CD14-positive monocyte (primary cell): Measurements from ENCODE around the gene FIZ1. TPM values are rescaled to one million over a fixed set of nuclear protein-coding genes. Genes with fewer than 3 reads are reported as not detected.

Experiments
- DNase-seq, 3 donors: peaks; one replicate each; pipeline ENCODE4 v3.0.0-alpha.2; 2011 to 2022
- H2AFZ ChIP-seq: 2 replicates; pipeline ENCODE4 v1.6.0; 2012; ENCODE audit warnings: mild to moderate bottlenecking, low read depth, low read length, inconsistent platforms; ENCODE audit not compliant: insufficient read depth, poor library complexity, severe bottlenecking
- H3K27ac ChIP-seq, 2 donors: 1 replicate in 1 of 2; 2 replicates in 1 of 2; pipeline ENCODE4 v1.5.1; 2012 to 2013; ENCODE audit warnings: low read length in 2 of 2, control low read depth in 1 of 2, inconsistent platforms in 1 of 2, low read depth in 1 of 2, mild to moderate bottlenecking in 1 of 2
- H3K27me3 ChIP-seq, 2 donors: one replicate each; pipeline versions ENCODE4 v1.6.0 to v1.6.1; 2011 to 2013; ENCODE audit warnings: low read length in 2 of 2; ENCODE audit not compliant: control insufficient read depth in 2 of 2, insufficient read depth in 2 of 2
- H3K36me3 ChIP-seq, 2 donors: replicated peaks in 1 of 2; 1 replicate in 1 of 2; 2 replicates in 1 of 2; pipeline versions ENCODE4 v1.5.1 to v1.6.1; 2012 to 2013; ENCODE audit warnings: low read length in 2 of 2, control low read depth in 1 of 2, inconsistent platforms in 1 of 2, mild to moderate bottlenecking in 1 of 2; ENCODE audit not compliant: insufficient read depth in 2 of 2, control insufficient read depth in 1 of 2
- H3K4me1 ChIP-seq, 2 donors: 1 replicate in 1 of 2; 2 replicates in 1 of 2; pipeline versions ENCODE4 v1.5.1 to v1.6.1; 2012 to 2013; ENCODE audit warnings: low read length in 2 of 2, control low read depth in 1 of 2, inconsistent platforms in 1 of 2, mild to moderate bottlenecking in 1 of 2, moderate library complexity in 1 of 2; ENCODE audit not compliant: insufficient read depth in 2 of 2, control insufficient read depth in 1 of 2
- H3K4me2 ChIP-seq: replicated peaks from 2 replicates; pipeline ENCODE3; 2012; ENCODE audit warnings: low read length, moderate library complexity, mild to moderate bottlenecking; ENCODE audit not compliant: poor library complexity, severe bottlenecking; ENCODE audit errors: extremely low read depth
- H3K4me3 ChIP-seq, 3 experiments: fragments of 200-600 bp in 1 of 3; sonication (generic) in 1 of 3; replicated peaks in 1 of 3; 1 replicate in 2 of 3; 2 replicates in 1 of 3; pipeline ENCODE4 v1.5.1; 2011 to 2013; ENCODE audit warnings: low read length in 3 of 3, mild to moderate bottlenecking in 3 of 3, control low read depth in 2 of 3, low read depth in 2 of 3, inconsistent platforms in 1 of 3, moderate library complexity in 1 of 3
- H3K79me2 ChIP-seq: 2 replicates; pipeline ENCODE4 v1.6.0; 2012; ENCODE audit warnings: mild to moderate bottlenecking, control low read depth, inconsistent platforms, low read length, moderate library complexity; ENCODE audit not compliant: insufficient read depth
- H3K9ac ChIP-seq: 2 replicates; pipeline ENCODE4 v1.6.0; 2017; ENCODE audit warnings: low read length, mild to moderate bottlenecking; ENCODE audit not compliant: insufficient read depth, poor library complexity, severe bottlenecking
- H3K9me3 ChIP-seq, 2 donors: replicated peaks in 1 of 2; 1 replicate in 1 of 2; 2 replicates in 1 of 2; pipeline versions ENCODE4 v1.5.1 to v1.6.1; 2012 to 2013; ENCODE audit warnings: low read length in 2 of 2, control low read depth in 1 of 2; ENCODE audit not compliant: control insufficient read depth in 1 of 2, insufficient read depth in 1 of 2
- H4K20me1 ChIP-seq: 2 replicates; pipeline ENCODE4 v1.6.0; 2012; ENCODE audit warnings: mild to moderate bottlenecking, low read length, control low read depth, moderate library complexity; ENCODE audit not compliant: insufficient read depth
- H3K27ac Mint-ChIP-seq, 7 donors: one replicate each; pipeline ENCODE4 v1.8.0; 2020; ENCODE audit warnings: mild to moderate bottlenecking in 7 of 7, mixed read lengths in 7 of 7, moderate library complexity in 6 of 7, inconsistent platforms in 2 of 7
- H3K27me3 Mint-ChIP-seq, 3 donors: one replicate each; pipeline ENCODE4 v1.8.0; 2021 to 2022; ENCODE audit warnings: low read depth in 3 of 3, mild to moderate bottlenecking in 3 of 3, mixed read lengths in 3 of 3, moderate library complexity in 3 of 3, inconsistent platforms in 1 of 3
- H3K36me3 Mint-ChIP-seq, 2 donors: one replicate each; pipeline ENCODE4 v1.8.0; 2020; ENCODE audit warnings: mixed read lengths in 2 of 2, inconsistent platforms in 1 of 2, mild to moderate bottlenecking in 1 of 2
- H3K4me1 Mint-ChIP-seq: one replicate; pipeline ENCODE4 v1.8.0; 2020; ENCODE audit warnings: mild to moderate bottlenecking, mixed read lengths
- H3K4me3 Mint-ChIP-seq, 2 donors: one replicate each; pipeline ENCODE4 v1.8.0; 2020; ENCODE audit warnings: mild to moderate bottlenecking in 2 of 2, mixed read lengths in 2 of 2, moderate library complexity in 1 of 2
- H3K9me3 Mint-ChIP-seq, 7 donors: one replicate each; pipeline ENCODE4 v1.8.0; 2020 to 2022; ENCODE audit warnings: mixed read lengths in 7 of 7, mild to moderate bottlenecking in 6 of 7, moderate library complexity in 6 of 7, inconsistent platforms in 2 of 7
- WGBS: methylation state at CpG from one replicate; pipeline ENCODE4 v1.1.5; 2013; ENCODE audit warnings: missing lambda C conversion rate; ENCODE audit not compliant: insufficient coverage; 5-methylcytosine and 5-hydroxymethylcytosine counted together
- intact Hi-C, 2 donors: fragments of 100-400 bp; cut with micrococcal nuclease; formaldehyde crosslinking; loops; one replicate each; pipeline versions ENCODE4 v1.15.0 to v1.15.1; 2023
- polyA plus RNA-seq, 3 donors: library from polyadenylated mRNA; depleted of rRNA in 1 of 3; unstranded in 2 of 3; stranded (reverse) in 1 of 3; fragments of 300-500 nt in 2 of 3; fragments of >200 nt in 1 of 3; fragmentation: Illumina TruSeq in 2 of 3; gene quantifications; 1 replicate in 2 of 3; 2 replicates in 1 of 3; pipeline ENCODE4 v1.2.3, GENCODE V29; 2012 to 2021
- TF ChIP-seq, protein P1 (sequence below): fragments of 200-600 bp; IDR thresholded peaks from one replicate; pipeline ENCODE4 v1.8.0; 2022; ENCODE audit warnings: antibody characterized with exemption, mild to moderate bottlenecking

Gene FIZ1
- polyA plus RNA-seq, 3 donors: 1.2 to 2.6 (median 1.6) TPM

DNA sequence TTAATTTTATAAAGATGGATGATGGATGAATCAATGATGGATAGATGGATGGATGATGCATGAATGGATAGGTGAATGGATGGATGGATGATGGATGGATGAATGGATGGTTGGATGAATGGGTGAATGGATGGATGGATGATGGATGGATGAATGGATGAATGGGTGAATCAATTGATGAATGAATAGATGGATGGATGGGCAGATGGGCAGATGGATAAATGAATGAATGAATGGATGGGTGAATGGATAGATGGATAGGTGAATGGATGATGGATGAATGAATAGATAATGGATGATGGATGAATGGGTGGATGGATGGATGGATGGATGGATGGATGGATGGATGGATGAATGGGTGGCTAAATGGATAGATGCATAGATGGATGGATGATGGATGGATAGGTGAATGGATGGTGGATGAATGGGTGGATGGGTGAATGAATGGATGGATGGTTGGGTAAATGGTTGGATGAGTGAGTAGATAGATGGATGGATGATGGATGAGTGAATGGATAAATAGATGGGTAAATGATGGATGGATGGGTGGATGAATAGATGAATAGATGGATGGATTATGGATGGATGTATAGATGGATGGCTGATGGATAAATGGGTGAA, 31.5 kb downstream of the FIZ1 start:
- intact Hi-C loops: no loop called here
- H3K27ac Mint-ChIP-seq: no peak overlapping the region
- H2AFZ ChIP-seq: no peak overlapping the region
- H3K27me3 ChIP-seq: no peaks in the 10 kb centered on the region
- H3K36me3 Mint-ChIP-seq: no peaks in the 10 kb centered on the region
- no peaks in the 10 kb centered on the region for H3K4me1 ChIP-seq
- TF ChIP-seq, protein P1, sequence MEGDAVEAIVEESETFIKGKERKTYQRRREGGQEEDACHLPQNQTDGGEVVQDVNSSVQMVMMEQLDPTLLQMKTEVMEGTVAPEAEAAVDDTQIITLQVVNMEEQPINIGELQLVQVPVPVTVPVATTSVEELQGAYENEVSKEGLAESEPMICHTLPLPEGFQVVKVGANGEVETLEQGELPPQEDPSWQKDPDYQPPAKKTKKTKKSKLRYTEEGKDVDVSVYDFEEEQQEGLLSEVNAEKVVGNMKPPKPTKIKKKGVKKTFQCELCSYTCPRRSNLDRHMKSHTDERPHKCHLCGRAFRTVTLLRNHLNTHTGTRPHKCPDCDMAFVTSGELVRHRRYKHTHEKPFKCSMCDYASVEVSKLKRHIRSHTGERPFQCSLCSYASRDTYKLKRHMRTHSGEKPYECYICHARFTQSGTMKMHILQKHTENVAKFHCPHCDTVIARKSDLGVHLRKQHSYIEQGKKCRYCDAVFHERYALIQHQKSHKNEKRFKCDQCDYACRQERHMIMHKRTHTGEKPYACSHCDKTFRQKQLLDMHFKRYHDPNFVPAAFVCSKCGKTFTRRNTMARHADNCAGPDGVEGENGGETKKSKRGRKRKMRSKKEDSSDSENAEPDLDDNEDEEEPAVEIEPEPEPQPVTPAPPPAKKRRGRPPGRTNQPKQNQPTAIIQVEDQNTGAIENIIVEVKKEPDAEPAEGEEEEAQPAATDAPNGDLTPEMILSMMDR: no peak
- H3K36me3 ChIP-seq: no peaks in the 10 kb centered on the region
- H3K27me3 Mint-ChIP-seq: peaks cover 4 to 7% (median 6%) of the 10 kb centered on the region in 3 donors
- H3K79me2 ChIP-seq: no peaks in the 10 kb centered on the region
- DNase-seq: no peak
- no peak overlapping the region for H3K4me2 ChIP-seq
- no peaks in the 10 kb centered on the region for H3K9me3 ChIP-seq
- no peaks in the 10 kb centered on the region for H3K4me1 Mint-ChIP-seq
- no peaks in the 10 kb centered on the region for H4K20me1 ChIP-seq
- no peak overlapping the region for H3K9ac ChIP-seq
- H3K4me3 Mint-ChIP-seq: no peak overlapping the region
- H3K9me3 Mint-ChIP-seq: peaks cover 0 to 7% (median 0%) of the 10 kb centered on the region in 7 donors
- H3K27ac ChIP-seq: no peak overlapping the region
- H3K4me3 ChIP-seq: no peak overlapping the region

DNA sequence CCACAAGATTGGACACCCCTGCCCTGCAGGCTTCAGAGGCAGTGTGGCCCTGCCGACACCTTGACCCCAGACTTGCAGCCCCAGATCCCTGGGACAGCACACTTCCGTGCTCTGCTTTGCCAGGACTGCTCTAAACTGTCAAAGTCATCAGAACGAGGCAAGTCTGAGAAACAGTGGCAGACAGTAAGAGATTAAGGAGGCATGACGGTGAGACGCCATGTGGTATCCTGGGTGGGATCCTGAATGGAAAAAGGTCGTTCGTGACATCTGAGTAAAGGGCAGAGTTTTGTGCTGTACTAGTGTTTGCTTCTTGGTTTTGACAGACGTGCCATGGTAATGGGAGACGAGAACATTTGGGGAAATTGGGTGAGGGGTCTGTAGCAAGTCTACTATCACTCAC, 32.5 kb downstream of the FIZ1 start:
- Mint-ChIP-seq H3K27ac (no peak overlapping the region), H3K9me3 (peaks cover 0 to 7% (median 0%) of the 10 kb centered on the region in 7 donors), H3K4me3 (no peak overlapping the region), H3K36me3 (no peaks in the 10 kb centered on the region), H3K4me1 (no peaks in the 10 kb centered on the region), H3K27me3 (peaks cover 4 to 7% (median 6%) of the 10 kb centered on the region in 3 donors)
- Histone ChIP-seq H3K4me2 (no peak overlapping the region), H3K36me3 (no peaks in the 10 kb centered on the region), H3K4me3 (no peak overlapping the region), H3K9ac (no peak overlapping the region), H3K27me3 (no peaks in the 10 kb centered on the region), H3K9me3 (no peaks in the 10 kb centered on the region), H3K79me2 (no peaks in the 10 kb centered on the region), H3K27ac (no peak overlapping the region), H2AFZ (no peak overlapping the region), H3K4me1 (no peaks in the 10 kb centered on the region), H4K20me1 (no peaks in the 10 kb centered on the region)
- no peak for DNase-seq
- intact Hi-C loops: no loop called here
- TF ChIP-seq, protein P1: no peak
- 67% methylated on average over 6 of the region's 9 CpGs for WGBS
